Activated T-cell treated with anti-CD3 and anti-CD28 coated beads, Interleukin-2, amount 50 U/mL, for 24 hours (primary cell): ENCODE results near the gene ABLIM2.

Source experiments
- DNase-seq: peaks from one replicate; pipeline ENCODE4 v3.0.0-alpha.2; 2020
- H3K27ac Mint-ChIP-seq: 2 replicates; pipeline ENCODE4 v1.8.0; 2020; ENCODE audit warnings: mild to moderate bottlenecking, mixed read lengths
- H3K27me3 Mint-ChIP-seq: 2 replicates; pipeline ENCODE4 v1.8.0; 2020; ENCODE audit warnings: mixed read lengths
- H3K36me3 Mint-ChIP-seq: 2 replicates; pipeline ENCODE4 v1.8.0; 2020; ENCODE audit warnings: low read depth, mixed read lengths
- H3K4me1 Mint-ChIP-seq: 2 replicates; pipeline ENCODE4 v1.8.0; 2020; ENCODE audit warnings: low read depth, mixed read lengths
- H3K4me3 Mint-ChIP-seq: 2 replicates; pipeline ENCODE4 v1.8.0; 2020; ENCODE audit warnings: mild to moderate bottlenecking, moderate library complexity, mixed read lengths
- H3K9me3 Mint-ChIP-seq: 2 replicates; pipeline ENCODE4 v1.8.0; 2020; ENCODE audit warnings: mixed read lengths

Gene ABLIM2

GRCh38 chr4:8158710-8159536 lies at the start of gene ABLIM2:
Gene ABLIM2 (minus strand): TSS chr4:8158813. CDS start chr4:8158689, 124 bp downstream.
- peaks cover 9% of the 10 kb centered on the region for H3K27me3 Mint-ChIP-seq
- H3K27ac Mint-ChIP-seq, result peak within 1 kb of the TSS; percentile 93
- H3K4me1 Mint-ChIP-seq, result peaks cover 19% of the 10 kb centered on the region
- no peaks in the 10 kb centered on the region for H3K9me3 Mint-ChIP-seq
- H3K36me3 Mint-ChIP-seq, result peaks cover 2% of the 10 kb centered on the region
- H3K4me3 Mint-ChIP-seq, result peak within 1 kb of the TSS; percentile 95
- DNase-seq, result peak; percentile 100

GRCh38 chr4:8207314-8207713 lies 48.7 kb upstream of the ABLIM2 start:
- no peaks in the 10 kb centered on the region for H3K36me3 Mint-ChIP-seq
- no peaks in the 10 kb centered on the region for H3K27me3 Mint-ChIP-seq
- H3K9me3 Mint-ChIP-seq, result no peaks in the 10 kb centered on the region
- H3K4me3 Mint-ChIP-seq, result no peak overlapping the region
- H3K27ac Mint-ChIP-seq, result no peak overlapping the region
- H3K4me1 Mint-ChIP-seq, result peaks cover 10% of the 10 kb centered on the region
- no peak for DNase-seq

GRCh38 chr4:8205749-8206611 lies 47.4 kb upstream of the ABLIM2 start:
- DNase-seq, result no peak
- H3K36me3 Mint-ChIP-seq, result no peaks in the 10 kb centered on the region
- H3K27ac Mint-ChIP-seq, result no peak overlapping the region
- no peaks in the 10 kb centered on the region for H3K27me3 Mint-ChIP-seq
- no peak overlapping the region for H3K4me3 Mint-ChIP-seq
- H3K9me3 Mint-ChIP-seq, result no peaks in the 10 kb centered on the region
- H3K4me1 Mint-ChIP-seq, result peaks cover 24% of the 10 kb centered on the region

- H3K4me1 Mint-ChIP-seq, result peaks cover 31% of the 10 kb centered on the region
- H3K27me3 Mint-ChIP-seq, result no peaks in the 10 kb centered on the region
- H3K27ac Mint-ChIP-seq, result no peak overlapping the region
- no peaks in the 10 kb centered on the region for H3K36me3 Mint-ChIP-seq
- no peaks in the 10 kb centered on the region for H3K9me3 Mint-ChIP-seq
- no peak overlapping the region for H3K4me3 Mint-ChIP-seq
- no peak for DNase-seq
Measured at GRCh38 chr4:8205241-8205707, 46.7 kb upstream of the ABLIM2 start.

GRCh38 chr4:8204576-8205227 lies 46.1 kb upstream of the ABLIM2 start:
- Mint-ChIP-seq H3K27me3 (no peaks in the 10 kb centered on the region), H3K27ac (no peak overlapping the region), H3K36me3 (no peaks in the 10 kb centered on the region), H3K4me1 (peaks cover 37% of the 10 kb centered on the region), H3K9me3 (no peaks in the 10 kb centered on the region), H3K4me3 (no peak overlapping the region)
- DNase-seq, result no peak

GRCh38 chr4:8203817-8204216 lies 45.2 kb upstream of the ABLIM2 start:
- no peaks in the 10 kb centered on the region for H3K9me3 Mint-ChIP-seq
- H3K27ac Mint-ChIP-seq, result no peak overlapping the region
- H3K4me1 Mint-ChIP-seq, result peaks cover 44% of the 10 kb centered on the region
- H3K36me3 Mint-ChIP-seq, result no peaks in the 10 kb centered on the region
- H3K4me3 Mint-ChIP-seq, result no peak overlapping the region
- H3K27me3 Mint-ChIP-seq, result no peaks in the 10 kb centered on the region
- DNase-seq, result no peak

GRCh38 chr4:8203052-8203401 lies 44.4 kb upstream of the ABLIM2 start:
- Mint-ChIP-seq H3K4me1 (peaks cover 51% of the 10 kb centered on the region), H3K27ac (no peak overlapping the region), H3K9me3 (no peaks in the 10 kb centered on the region), H3K4me3 (no peak overlapping the region), H3K27me3 (no peaks in the 10 kb centered on the region), H3K36me3 (no peaks in the 10 kb centered on the region)
- no peak for DNase-seq

- H3K36me3 Mint-ChIP-seq, result no peaks in the 10 kb centered on the region
- H3K4me3 Mint-ChIP-seq, result no peak overlapping the region
- H3K27me3 Mint-ChIP-seq, result no peaks in the 10 kb centered on the region
- H3K4me1 Mint-ChIP-seq, result peaks cover 51% of the 10 kb centered on the region
- no peak overlapping the region for H3K27ac Mint-ChIP-seq
- H3K9me3 Mint-ChIP-seq, result no peaks in the 10 kb centered on the region
- DNase-seq, result no peak
Measured at GRCh38 chr4:8202108-8203051, 43.8 kb upstream of the ABLIM2 start.

- no peaks in the 10 kb centered on the region for H3K36me3 Mint-ChIP-seq
- peak; percentile 63 for DNase-seq
- H3K4me3 Mint-ChIP-seq, result peak overlapping the region; percentile 83
- no peaks in the 10 kb centered on the region for H3K9me3 Mint-ChIP-seq
- peak overlapping the region; percentile 87 for H3K27ac Mint-ChIP-seq
- H3K27me3 Mint-ChIP-seq, result no peaks in the 10 kb centered on the region
- H3K4me1 Mint-ChIP-seq, result peaks cover 51% of the 10 kb centered on the region
Measured at GRCh38 chr4:8201321-8201781, 42.7 kb upstream of the ABLIM2 start.

- Mint-ChIP-seq H3K4me3 (peak overlapping the region; percentile 83), H3K36me3 (no peaks in the 10 kb centered on the region), H3K27me3 (no peaks in the 10 kb centered on the region), H3K4me1 (peaks cover 48% of the 10 kb centered on the region), H3K9me3 (no peaks in the 10 kb centered on the region), H3K27ac (peak overlapping the region; percentile 87)
- DNase-seq, result peak; percentile 48
Measured at GRCh38 chr4:8200302-8200975, 41.8 kb upstream of the ABLIM2 start.

- Mint-ChIP-seq H3K27ac (peak overlapping the region; percentile 87), H3K4me3 (peak overlapping the region; percentile 83), H3K27me3 (no peaks in the 10 kb centered on the region), H3K4me1 (peaks cover 48% of the 10 kb centered on the region), H3K9me3 (no peaks in the 10 kb centered on the region), H3K36me3 (no peaks in the 10 kb centered on the region)
- DNase-seq, result peak; percentile 50
Measured at GRCh38 chr4:8199594-8200301, 41.1 kb upstream of the ABLIM2 start.

GRCh38 chr4:8198906-8199593 lies 40.4 kb upstream of the ABLIM2 start, which contains the start of gene SH3TC1:
Gene SH3TC1 (plus strand): TSS chr4:8199290. CDS start chr4:8205195, 5,905 bp downstream.
- peak within 1 kb of the TSS; percentile 87 for H3K27ac Mint-ChIP-seq
- peak within 1 kb of the TSS; percentile 83 for H3K4me3 Mint-ChIP-seq
- DNase-seq, result peak; percentile 78
- H3K9me3 Mint-ChIP-seq, result no peaks in the 10 kb centered on the region
- no peaks in the 10 kb centered on the region for H3K27me3 Mint-ChIP-seq
- no peaks in the 10 kb centered on the region for H3K36me3 Mint-ChIP-seq
- H3K4me1 Mint-ChIP-seq, result peaks cover 48% of the 10 kb centered on the region
